Panc1 (cell line): ENCODE measurements around the gene OR4D2.

Source experiments
- POLR2AphosphoS5 ChIP-seq: IDR thresholded peaks from 2 replicates; pipeline ENCODE4 v1.6.1; 2012; ENCODE audit warnings: mild to moderate bottlenecking, low read depth, low read length, moderate library complexity
- SIN3A ChIP-seq: IDR thresholded peaks from 2 replicates; pipeline ENCODE4 v1.6.1; 2012; ENCODE audit warnings: low read depth, mild to moderate bottlenecking, low read length, moderate library complexity, borderline replicate concordance; ENCODE audit not compliant: insufficient read depth
- TF ChIP-seq, protein P1 (sequence below): fragments of 450-650 bp; IDR thresholded peaks from 2 replicates; pipeline ENCODE4 v1.5.1; 2017; ENCODE audit warnings: mild to moderate bottlenecking
- TF ChIP-seq, protein P2 (sequence below), 2 experiments: IDR thresholded peaks; 2 replicates each; pipeline ENCODE4 v1.6.1; 2011 to 2012; ENCODE audit warnings: low read depth in 2 of 2, control low read depth in 1 of 2, low read length in 1 of 2, mild to moderate bottlenecking in 1 of 2, moderate library complexity in 1 of 2; ENCODE audit not compliant: insufficient read depth in 1 of 2

DNA sequence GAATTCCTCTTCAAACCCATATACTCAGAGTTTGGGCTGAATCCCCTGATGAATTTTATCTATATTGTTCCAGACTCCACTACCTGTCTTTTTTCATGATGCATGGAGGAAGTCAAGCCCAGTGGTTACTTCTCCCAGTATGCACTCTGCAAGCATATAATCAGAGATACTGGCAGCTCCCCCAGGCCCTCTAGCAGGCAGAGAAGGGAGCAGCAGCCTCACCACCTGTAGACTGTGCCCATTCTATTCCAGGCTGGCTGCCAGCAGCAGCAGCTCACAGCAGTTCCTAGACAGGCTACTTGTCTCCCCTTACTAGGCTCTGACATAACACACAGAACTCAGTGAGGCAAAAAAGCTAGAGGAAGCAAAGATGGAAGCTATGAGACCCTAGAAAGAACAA lies 48.9 kb downstream of the OR4D2 start:
- TF ChIP-seq, protein P1, sequence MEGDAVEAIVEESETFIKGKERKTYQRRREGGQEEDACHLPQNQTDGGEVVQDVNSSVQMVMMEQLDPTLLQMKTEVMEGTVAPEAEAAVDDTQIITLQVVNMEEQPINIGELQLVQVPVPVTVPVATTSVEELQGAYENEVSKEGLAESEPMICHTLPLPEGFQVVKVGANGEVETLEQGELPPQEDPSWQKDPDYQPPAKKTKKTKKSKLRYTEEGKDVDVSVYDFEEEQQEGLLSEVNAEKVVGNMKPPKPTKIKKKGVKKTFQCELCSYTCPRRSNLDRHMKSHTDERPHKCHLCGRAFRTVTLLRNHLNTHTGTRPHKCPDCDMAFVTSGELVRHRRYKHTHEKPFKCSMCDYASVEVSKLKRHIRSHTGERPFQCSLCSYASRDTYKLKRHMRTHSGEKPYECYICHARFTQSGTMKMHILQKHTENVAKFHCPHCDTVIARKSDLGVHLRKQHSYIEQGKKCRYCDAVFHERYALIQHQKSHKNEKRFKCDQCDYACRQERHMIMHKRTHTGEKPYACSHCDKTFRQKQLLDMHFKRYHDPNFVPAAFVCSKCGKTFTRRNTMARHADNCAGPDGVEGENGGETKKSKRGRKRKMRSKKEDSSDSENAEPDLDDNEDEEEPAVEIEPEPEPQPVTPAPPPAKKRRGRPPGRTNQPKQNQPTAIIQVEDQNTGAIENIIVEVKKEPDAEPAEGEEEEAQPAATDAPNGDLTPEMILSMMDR = no peak
- TF ChIP-seq SIN3A = no peak
- TF ChIP-seq, protein P2, sequence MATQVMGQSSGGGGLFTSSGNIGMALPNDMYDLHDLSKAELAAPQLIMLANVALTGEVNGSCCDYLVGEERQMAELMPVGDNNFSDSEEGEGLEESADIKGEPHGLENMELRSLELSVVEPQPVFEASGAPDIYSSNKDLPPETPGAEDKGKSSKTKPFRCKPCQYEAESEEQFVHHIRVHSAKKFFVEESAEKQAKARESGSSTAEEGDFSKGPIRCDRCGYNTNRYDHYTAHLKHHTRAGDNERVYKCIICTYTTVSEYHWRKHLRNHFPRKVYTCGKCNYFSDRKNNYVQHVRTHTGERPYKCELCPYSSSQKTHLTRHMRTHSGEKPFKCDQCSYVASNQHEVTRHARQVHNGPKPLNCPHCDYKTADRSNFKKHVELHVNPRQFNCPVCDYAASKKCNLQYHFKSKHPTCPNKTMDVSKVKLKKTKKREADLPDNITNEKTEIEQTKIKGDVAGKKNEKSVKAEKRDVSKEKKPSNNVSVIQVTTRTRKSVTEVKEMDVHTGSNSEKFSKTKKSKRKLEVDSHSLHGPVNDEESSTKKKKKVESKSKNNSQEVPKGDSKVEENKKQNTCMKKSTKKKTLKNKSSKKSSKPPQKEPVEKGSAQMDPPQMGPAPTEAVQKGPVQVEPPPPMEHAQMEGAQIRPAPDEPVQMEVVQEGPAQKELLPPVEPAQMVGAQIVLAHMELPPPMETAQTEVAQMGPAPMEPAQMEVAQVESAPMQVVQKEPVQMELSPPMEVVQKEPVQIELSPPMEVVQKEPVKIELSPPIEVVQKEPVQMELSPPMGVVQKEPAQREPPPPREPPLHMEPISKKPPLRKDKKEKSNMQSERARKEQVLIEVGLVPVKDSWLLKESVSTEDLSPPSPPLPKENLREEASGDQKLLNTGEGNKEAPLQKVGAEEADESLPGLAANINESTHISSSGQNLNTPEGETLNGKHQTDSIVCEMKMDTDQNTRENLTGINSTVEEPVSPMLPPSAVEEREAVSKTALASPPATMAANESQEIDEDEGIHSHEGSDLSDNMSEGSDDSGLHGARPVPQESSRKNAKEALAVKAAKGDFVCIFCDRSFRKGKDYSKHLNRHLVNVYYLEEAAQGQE (IDR thresholded peaks at IDR 0.05; ENCODE audit: insufficient read depth in 1 of 2, low read depth in 2 of 2, low read length in 1 of 2) = no peak
- no peak for TF ChIP-seq POLR2AphosphoS5
